NCI-H1694 treated with DMSO at 0.1 percent for 48 hours (cell line): ENCODE results near the gene HPS3.
"Not testable (repeated sequence)": the region's sequence is repeated elsewhere in the genome, so short reads cannot be mapped to it uniquely, and the experiment has no call there.

Experiments used
- DNase-seq: peaks from one replicate; lab custom pipeline; 2025; lab: John Stamatoyannopoulos, UW

Gene HPS3, protein sequence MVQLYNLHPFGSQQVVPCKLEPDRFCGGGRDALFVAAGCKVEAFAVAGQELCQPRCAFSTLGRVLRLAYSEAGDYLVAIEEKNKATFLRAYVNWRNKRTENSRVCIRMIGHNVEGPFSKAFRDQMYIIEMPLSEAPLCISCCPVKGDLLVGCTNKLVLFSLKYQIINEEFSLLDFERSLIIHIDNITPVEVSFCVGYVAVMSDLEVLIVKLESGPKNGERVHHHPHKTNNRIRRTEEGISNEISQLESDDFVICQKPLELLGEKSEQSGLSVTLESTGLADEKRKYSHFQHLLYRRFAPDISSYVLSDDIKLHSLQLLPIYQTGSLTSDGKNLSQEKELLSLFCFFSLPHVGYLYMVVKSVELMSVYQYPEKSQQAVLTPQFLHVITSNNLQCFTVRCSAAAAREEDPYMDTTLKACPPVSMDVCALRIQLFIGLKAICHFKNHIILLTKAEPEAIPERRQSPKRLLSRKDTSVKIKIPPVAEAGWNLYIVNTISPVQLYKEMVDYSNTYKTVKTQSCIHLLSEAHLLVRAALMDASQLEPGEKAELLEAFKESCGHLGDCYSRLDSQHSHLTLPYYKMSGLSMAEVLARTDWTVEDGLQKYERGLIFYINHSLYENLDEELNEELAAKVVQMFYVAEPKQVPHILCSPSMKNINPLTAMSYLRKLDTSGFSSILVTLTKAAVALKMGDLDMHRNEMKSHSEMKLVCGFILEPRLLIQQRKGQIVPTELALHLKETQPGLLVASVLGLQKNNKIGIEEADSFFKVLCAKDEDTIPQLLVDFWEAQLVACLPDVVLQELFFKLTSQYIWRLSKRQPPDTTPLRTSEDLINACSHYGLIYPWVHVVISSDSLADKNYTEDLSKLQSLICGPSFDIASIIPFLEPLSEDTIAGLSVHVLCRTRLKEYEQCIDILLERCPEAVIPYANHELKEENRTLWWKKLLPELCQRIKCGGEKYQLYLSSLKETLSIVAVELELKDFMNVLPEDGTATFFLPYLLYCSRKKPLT

DNA sequence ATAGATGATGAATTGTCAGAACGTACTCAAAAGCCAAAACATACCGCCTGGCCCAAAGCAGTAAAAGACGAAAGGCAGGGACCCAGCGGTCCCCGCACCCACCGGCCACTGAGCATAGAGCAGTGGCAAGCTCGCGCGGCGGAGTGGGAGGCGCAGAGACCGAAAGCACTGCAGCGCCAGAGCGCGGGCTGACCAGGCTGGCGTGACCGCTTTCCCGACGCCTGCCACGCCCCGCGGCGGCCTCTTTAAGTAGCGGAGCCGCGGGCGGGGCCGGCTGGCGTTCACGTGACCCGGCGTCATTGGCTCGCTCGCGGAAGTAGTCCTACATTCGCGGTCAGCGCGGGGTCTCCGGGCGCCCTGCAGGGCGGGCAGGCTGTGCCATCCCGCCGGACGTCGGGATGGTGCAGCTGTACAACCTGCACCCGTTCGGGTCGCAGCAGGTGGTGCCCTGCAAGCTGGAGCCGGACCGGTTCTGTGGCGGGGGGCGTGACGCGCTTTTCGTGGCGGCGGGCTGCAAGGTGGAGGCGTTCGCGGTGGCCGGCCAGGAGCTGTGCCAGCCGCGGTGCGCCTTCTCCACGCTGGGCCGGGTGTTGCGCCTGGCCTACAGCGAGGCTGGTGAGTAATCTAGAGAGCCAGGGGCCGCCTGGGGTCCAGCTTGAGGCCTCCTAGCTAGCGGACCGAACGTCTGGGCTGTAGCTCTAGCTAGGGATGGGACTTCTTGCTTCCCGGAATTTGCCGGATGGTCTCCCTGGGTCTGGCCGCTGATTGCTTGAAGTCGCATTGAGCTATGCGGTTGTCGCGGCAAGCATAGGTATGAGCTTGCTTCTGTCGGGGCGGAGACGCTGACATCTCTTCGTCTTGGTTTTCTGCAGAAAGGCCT lies at the start of gene HPS3:
Gene HPS3, plus strand, starts transcription at position 313 of the 880 bp plus-strand sequence. Its CDS starts 86 bp downstream, at position 399.
- peak; percentile 27 for DNase-seq

DNA sequence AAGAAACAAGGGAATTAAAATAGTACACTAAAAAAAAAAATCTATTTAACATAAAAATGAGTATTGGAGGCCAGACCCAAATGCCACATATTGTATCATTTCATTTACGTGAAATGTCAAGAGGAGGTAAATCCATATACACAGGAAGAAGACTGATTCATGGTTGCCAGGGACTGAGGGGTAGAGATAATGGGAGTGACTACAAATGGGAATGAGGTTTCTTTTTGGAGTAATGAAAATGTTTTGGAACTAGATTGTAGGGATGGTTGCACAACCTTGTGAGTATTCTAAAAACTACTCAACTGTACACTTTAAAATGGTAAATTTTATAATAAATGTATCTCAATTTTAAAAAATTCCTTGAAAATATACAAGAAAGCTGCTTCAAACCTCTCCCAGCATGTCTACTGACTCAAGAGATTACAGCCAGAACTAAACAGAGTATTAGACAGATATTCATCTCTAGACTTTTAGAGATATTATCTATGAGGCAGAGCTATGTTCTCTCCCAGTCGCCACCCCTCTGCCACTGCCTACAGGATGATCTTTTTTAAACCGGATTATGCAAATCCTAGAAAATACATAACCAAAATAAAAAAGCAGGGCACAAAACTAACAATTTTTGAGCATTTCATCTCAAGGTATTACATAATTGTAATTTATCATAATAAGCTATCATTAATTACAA lies 49.3 kb upstream of the HPS3 start:
- no peak for DNase-seq

DNA sequence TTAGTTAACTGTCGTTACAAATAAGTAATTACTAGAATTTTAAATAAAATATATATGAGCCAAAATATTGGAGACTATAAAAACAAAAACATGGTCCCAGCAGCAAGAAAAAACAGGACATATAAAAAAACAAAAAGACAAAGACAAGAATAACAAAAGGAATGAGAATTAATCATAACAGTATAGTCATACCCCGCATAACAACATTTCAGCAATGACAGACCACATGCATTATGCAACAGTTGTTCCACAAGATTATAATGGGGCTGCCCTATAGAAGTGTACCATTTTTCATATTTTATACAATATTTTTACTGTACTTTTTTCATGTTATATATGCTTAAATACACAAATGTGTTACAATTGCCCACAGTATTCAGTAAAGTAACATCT lies 48.7 kb upstream of the HPS3 start:
- DNase-seq: no peak

DNA sequence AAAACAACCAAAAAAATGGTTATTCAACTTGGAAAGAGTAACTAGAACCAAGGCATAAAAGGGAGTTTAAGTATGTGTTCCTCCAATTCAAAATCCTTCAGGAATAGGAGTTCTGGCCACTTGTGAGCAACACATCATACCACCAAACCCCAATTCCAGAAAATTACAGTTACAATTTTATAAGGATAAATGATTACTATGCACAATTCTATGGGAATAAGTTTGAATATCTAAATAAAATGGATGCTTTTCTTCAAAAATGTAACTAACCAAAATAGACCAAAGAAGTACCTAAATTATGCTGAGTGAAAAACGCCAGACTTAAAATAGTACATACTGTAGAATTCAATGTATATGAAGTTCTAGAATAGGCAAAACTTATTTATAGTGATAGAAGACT lies 47.7 kb upstream of the HPS3 start:
- no peak for DNase-seq

DNA sequence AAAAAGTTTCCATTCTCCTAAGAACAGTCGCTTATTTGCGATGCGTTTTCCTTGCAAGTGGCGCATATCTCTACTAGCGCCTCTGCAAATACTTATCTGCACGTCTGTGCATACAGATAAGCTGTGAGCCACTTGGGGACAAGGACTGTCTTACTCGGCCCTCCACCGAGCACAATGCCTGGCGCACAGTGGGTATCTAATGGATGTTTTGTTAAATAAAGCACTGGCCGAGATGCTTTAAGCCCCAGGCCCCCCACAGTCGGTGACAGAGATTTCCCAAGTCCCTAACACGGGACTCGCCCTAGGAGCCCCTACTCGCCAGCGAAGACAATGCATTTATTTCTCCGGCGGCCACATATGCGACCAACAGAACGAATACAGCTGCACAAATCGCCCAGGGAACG lies 43.6 kb upstream of the HPS3 start:
- DNase-seq: peak; percentile 55

DNA sequence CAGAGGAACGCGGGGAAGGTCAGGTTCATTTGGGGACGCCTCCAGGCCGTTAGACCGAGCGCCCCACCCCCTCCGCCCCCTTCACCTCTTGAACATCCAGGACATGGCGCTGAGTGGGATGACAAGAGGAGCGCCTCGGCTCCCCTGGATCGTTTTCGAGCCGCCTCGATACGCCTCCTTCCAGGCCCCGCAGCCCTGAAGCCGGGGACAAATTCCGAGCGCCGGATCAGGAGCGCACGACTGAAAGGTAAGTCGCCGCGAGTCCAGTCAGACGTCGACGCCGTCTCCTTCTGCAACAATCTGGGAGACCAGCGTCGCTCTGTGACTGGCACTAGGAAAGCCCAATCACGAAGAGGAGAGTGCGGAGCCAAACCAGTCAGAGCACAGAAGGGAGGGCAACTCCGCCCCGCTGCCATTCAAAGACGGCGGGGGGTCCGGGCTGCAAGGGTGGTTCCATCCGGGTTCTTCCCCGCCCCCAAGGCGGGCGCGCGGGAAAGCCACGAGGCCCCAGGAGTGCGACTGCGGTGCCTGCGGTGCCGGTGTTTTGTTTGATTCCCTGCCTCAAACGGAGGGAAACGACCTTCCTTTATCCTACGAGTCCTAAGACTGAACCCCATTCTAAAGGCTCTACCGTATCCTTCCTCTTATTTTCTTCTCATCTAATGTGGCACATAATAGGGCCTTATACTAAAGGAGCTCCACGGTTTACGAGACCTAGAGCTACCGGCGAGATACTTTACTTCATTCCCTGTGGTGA lies 43.0 kb upstream of the HPS3 start, which contains the start of gene HLTF:
Gene HLTF, minus strand, starts transcription at position 302 of the 757 bp plus-strand sequence. Its CDS starts 197 bp downstream, at position 105.
- peak; percentile 95 for DNase-seq

DNA sequence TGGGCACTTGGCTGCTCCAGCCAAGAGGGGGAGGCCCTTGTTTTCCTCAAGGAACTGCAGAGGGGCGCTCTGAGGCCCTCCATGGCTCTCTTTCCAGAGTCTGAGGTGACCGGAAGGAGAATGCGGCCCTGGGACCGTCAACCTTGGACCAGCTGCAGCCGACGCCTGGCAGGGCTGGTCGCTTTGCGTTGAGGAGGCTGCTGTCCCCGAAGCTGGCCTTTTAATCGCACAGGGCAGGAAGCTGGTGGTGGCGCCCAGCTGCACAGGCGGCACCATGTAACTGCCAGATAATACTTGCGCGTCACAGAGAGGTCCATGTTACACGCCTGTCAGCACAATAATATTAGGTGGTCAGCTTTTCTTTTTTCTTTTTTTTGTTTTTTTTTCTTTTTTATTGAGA lies 42.2 kb upstream of the HPS3 start:
- DNase-seq: no peak

DNA sequence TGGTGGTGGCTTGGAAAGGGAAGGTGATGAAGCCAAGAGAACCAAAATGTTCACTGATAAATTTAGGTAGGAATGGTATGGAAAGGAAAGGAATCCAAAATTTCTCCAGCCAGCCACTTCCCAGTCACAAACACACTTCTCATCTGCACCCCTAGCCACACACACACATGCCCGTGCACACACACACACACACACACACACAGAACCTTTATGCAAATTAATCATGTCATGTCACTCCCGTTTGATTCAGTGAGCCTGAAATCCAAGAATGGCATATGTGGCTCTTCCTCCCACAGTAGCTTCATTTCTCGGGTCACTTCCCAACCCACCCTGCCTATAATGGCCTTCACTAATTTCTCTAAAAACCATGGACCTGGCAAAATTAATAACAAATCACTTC lies 40.0 kb upstream of the HPS3 start:
- no peak for DNase-seq

DNA sequence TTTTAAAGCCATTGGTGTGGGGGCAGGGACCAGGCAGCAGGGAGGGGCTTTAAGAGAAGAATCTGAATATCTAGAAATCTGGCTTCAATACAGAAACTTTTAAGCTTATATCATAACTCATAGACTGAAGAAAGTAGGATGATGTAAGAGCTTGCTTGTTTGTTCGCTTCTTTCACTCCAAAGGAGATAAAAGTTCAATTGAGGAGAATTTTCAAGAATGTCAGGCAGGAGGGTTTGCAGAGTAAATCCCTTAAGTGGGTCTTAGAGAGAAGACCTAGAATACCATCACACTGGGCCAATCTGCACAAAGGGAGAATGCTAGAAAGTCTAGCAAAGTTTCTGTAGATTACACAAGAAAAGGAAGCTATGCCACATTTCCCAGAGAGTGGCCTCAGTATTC lies 39.0 kb upstream of the HPS3 start:
- DNase-seq: no peak

DNA sequence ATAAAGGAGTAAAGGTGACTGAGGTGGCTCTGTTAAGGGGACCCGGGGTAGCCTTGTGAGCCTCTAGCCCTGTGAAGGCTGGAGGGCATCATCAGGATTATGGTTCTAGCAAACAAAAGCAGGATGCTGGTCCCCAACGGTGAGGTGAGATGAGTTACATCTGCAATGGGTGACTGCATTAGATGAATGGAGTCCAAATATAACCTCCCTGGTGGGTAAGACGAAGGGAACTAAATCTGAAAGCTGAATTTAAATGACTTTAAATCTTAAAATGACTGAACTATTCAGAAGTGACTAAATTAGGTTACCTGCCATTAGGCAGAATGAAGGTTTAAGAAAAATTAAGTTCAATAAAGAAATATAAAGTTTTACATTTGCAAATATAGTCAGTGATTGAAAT lies 38.5 kb upstream of the HPS3 start:
- no peak for DNase-seq

DNA sequence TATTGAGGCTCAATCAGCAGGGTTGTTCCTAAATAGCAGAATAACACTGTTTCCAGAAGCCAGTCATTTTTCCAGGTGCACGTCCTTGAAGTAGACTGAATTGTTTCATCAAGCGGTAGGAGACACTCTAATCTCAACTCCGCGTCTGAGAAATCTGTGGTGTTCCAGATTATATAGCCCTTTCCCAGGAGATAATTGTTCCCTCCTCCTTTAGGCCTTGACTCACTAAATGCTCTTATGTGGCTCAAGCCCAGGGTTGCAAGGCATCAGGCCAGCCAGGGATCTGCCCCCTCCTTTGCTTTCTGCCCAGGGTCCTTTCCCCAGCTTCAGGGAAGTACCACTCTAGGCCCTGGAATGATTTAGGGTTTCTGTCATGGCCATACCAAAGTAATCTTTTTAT lies 37.5 kb upstream of the HPS3 start:
- no peak for DNase-seq

DNA sequence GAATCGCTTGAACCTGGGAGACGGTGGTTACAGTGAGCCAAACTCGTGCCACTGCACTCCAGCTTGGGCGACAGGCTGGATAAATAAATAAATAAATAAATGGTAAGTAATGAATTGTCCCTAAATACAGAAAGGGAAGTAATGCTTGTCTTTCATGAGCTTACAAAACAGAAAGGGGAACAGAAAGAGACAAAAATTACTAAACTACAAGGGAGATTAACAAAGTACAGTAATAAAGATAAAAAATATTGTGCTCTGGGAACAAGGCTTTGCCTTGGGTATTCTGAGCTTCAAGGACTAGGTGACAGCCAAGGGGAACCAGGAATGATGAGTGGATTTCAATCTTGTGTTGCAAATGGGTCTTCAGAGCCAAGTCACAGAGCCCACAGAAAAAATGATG lies 34.0 kb upstream of the HPS3 start:
- no peak for DNase-seq

DNA sequence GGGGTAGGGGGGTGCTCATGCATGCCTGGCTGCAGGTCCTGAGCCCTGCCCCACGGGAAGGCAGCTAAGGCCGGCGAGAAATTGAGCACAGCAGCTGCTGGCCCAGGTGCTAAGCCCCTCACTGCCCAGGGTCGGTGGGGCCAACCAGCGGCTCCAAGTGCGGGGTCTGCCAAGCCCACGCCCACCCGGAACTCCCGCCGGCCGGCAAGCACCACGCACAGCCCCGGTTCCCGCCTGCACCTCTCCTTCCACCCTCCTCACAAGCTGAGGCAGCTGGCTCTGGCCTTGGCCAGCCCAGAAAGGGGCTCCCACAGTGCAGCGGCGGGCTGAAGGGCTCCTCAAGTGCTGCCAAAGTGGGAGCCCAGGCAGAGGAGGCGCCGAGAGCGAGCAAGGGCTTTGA lies 31.5 kb upstream of the HPS3 start:
- DNase-seq: not testable (repeated sequence)

DNA sequence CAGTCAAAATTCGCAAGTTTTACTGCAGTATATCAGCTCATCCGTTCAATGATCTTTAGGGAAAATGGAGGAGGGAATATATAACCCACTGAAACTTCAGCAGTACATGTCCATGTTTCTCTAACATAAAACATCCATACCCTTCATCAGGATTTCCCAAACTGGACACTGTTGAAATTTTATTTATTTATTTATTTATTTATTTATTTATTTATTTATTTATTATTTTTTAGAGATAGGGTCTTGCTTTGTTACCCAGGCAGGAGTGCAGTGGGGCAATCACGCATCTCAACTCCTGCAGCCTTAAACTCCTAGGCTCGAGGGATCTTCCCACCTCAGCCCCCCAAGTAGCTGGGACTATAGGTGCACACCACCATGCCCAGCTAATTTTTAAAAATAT lies 28.3 kb upstream of the HPS3 start:
- DNase-seq: no peak

DNA sequence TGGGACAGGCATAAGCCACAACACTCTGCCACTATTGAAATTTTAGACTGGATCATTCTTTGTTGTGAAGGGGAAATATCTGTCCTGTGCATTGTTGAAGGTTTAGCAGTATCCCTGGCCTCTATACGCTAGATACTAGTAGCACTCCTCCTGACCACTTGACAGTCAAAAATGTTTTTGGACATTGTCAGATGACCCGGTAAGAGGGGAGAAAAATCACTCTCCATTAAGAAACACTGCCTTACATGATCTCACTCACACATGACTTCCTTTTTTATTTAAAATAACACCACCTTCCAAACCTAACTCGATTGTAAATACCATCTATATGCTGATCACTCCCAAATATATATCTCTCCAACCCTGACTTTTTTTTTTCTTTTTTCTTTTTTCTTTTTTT lies 27.8 kb upstream of the HPS3 start:
- DNase-seq: no peak

DNA sequence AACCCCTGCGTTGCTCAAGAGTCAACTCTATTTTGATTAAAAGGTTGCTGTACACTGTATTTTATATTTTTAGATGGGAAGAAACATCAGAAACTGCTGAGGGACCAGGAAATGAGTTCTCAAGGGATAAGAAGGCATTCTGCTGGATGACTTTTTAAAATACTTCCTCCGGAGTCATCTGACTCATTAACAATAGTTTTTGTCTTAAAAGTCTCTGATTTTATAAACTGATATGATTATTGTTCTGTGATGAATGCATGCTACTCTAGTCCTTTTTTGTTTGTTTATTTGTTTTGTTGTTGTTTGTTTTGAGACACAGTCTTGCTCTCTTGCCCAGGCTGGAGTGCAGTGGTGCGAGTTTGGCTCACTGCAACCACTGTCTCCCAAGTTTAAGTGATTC lies 25.0 kb upstream of the HPS3 start:
- no peak for DNase-seq

DNA sequence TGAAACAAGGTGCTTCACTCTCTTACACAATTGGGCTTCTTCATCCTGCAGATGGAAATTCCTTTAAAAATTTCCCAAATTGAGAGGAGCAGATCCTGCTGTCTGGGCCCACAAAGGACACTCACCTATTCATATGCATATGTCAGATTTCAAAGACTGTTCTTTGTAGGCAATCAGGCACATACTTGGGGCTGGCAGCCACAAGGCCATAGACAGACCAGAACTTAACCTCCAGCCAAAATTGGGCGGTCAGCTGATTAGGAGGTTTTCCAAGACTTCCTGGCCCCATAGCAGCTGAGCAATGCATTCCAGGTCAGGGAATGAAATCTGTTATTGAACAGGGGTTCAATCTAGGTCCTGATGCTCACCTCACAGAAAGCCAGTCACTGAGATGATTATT lies 15.0 kb upstream of the HPS3 start:
- no peak for DNase-seq

DNA sequence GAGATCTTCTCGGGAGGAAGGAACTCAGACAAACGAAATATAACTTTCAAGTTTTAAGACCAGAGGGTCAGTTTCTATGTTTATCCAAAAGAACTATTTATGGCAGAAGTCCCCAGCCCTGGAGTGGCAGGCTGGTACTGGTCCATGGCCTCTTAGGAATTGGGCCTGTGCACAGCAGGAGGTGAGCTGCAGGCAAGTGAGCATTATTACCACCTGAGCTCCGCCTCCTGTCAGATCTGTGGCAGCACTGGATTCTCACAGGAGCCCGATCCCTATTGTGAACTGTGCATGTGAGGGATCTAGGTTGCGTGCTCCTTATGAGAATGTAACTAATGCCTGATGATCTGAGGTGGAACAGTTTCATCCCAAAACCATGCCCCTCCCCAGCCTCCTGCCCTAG lies 14.3 kb upstream of the HPS3 start:
- no peak for DNase-seq

DNA sequence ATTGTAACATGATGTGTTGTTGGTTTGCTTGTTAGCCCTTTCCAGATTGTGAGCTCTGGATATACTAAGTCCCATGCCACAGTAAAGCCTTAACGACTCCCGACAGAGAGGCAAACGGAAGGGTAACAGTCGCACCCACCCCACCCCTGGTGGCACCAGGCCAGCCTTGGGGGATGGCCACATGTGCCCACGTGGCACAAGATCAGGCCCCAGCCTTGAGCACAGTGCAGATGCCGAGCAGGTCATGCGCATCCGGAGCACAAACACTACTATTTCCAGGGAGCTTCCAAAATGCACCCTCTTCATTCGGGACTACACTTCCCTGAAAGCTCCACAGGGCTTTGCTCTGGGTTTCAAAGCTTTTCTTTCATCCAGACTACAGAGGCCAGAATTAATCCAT lies 10.7 kb upstream of the HPS3 start:
- DNase-seq: no peak

DNA sequence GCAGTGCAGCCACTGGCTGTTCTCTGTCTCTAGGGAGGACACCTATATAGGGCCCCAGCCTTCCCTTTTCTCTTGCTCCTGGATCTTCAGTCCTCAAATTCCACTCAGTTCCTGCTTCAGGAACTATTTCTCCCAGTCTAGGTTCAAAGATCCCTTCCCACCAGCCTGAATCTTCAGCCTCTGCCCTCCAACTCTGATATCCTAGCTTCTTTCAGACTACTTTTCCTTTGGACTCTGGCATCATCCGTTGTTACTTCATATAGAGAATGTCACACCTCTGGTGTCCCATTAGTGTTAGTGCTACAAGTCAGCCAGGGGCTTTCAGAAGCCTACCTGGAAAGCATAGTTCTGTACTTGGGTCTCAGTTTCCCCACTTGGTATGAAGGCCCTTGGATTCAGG lies 10.0 kb upstream of the HPS3 start:
- no peak for DNase-seq
